ENCODE measurements around the gene ZCCHC7.

Gene ZCCHC7

GRCh38 chr9:37343724-37344123 is 223.3 kb downstream of the ZCCHC7 start:
- no peaks in the 10 kb centered on the region for H3K79me2 ChIP-seq (ENCODE audit: low read length)
- no peak overlapping the region for H3K4me3 ChIP-seq (ENCODE audit: low read length)
- H3K9me3 ChIP-seq (ENCODE audit: insufficient read depth, low read length): no peaks in the 10 kb centered on the region
- H3K36me3 ChIP-seq (replicated peaks; ENCODE audit: low read depth, low read length): peaks cover 3% of the 10 kb centered on the region
- H3K9ac ChIP-seq (ENCODE audit: low read length): no peak overlapping the region
- H3K27ac ChIP-seq (ENCODE audit: low read length): no peak overlapping the region
- H3K4me1 ChIP-seq (ENCODE audit: low read length): peaks cover 21% of the 10 kb centered on the region
- H4K20me1 ChIP-seq (ENCODE audit: insufficient read depth, low read length): no peaks in the 10 kb centered on the region
- H3K27me3 ChIP-seq (ENCODE audit: low read depth, low read length): no peaks in the 10 kb centered on the region
- TF ChIP-seq CTCF (IDR thresholded peaks at IDR 0.05; ENCODE audit: low read depth, low read length): no peak
- no peak for TF ChIP-seq EZH2phosphoT487 (IDR thresholded peaks at IDR 0.05; ENCODE audit: low read depth)
- no peak overlapping the region for H3K4me2 ChIP-seq (ENCODE audit: low read length)
- H2AFZ ChIP-seq (ENCODE audit: low read depth, low read length): no peak overlapping the region

GRCh38 chr9:37345038-37345437 is 224.7 kb downstream of the ZCCHC7 start:
- no peak overlapping the region for H3K4me2 ChIP-seq (ENCODE audit: low read length)
- no peak overlapping the region for H3K4me3 ChIP-seq (ENCODE audit: low read length)
- no peaks in the 10 kb centered on the region for H4K20me1 ChIP-seq (ENCODE audit: insufficient read depth, low read length)
- peaks cover 21% of the 10 kb centered on the region for H3K4me1 ChIP-seq (ENCODE audit: low read length)
- H3K36me3 ChIP-seq (replicated peaks; ENCODE audit: low read depth, low read length): peaks cover 4% of the 10 kb centered on the region
- H3K27ac ChIP-seq (ENCODE audit: low read length): no peak overlapping the region
- TF ChIP-seq CTCF (IDR thresholded peaks at IDR 0.05; ENCODE audit: low read depth, low read length): no peak
- no peak for TF ChIP-seq EZH2phosphoT487 (IDR thresholded peaks at IDR 0.05; ENCODE audit: low read depth)
- H3K9me3 ChIP-seq (ENCODE audit: insufficient read depth, low read length): no peaks in the 10 kb centered on the region
- no peaks in the 10 kb centered on the region for H3K79me2 ChIP-seq (ENCODE audit: low read length)
- no peak overlapping the region for H3K9ac ChIP-seq (ENCODE audit: low read length)
- no peak overlapping the region for H2AFZ ChIP-seq (ENCODE audit: low read depth, low read length)
- H3K27me3 ChIP-seq (ENCODE audit: low read depth, low read length): no peaks in the 10 kb centered on the region

- Histone ChIP-seq H3K36me3 (replicated peaks; ENCODE audit: low read depth, low read length) (peaks cover 14% of the 10 kb centered on the region), H3K27ac (ENCODE audit: low read length) (no peak overlapping the region), H3K9me3 (ENCODE audit: insufficient read depth, low read length) (no peaks in the 10 kb centered on the region), H4K20me1 (ENCODE audit: insufficient read depth, low read length) (no peaks in the 10 kb centered on the region), H3K79me2 (ENCODE audit: low read length) (no peaks in the 10 kb centered on the region), H3K9ac (ENCODE audit: low read length) (no peak overlapping the region), H3K4me1 (ENCODE audit: low read length) (no peaks in the 10 kb centered on the region; the same call in 1 of the 2 replicates), H3K4me2 (ENCODE audit: low read length) (no peak overlapping the region), H3K4me3 (ENCODE audit: low read length) (no peak overlapping the region), H3K27me3 (ENCODE audit: low read depth, low read length) (no peaks in the 10 kb centered on the region), H2AFZ (ENCODE audit: low read depth, low read length) (no peak overlapping the region)
- TF ChIP-seq CTCF (IDR thresholded peaks at IDR 0.05; ENCODE audit: low read depth, low read length) (no peak), EZH2phosphoT487 (IDR thresholded peaks at IDR 0.05; ENCODE audit: low read depth) (no peak)
These were observed 228.5 kb downstream of the ZCCHC7 start for GRCh38 chr9:37348917-37349316.

- Histone ChIP-seq H4K20me1 (ENCODE audit: insufficient read depth, low read length) (no peaks in the 10 kb centered on the region), H3K79me2 (ENCODE audit: low read length) (no peaks in the 10 kb centered on the region), H3K36me3 (replicated peaks; ENCODE audit: low read depth, low read length) (peaks cover 14% of the 10 kb centered on the region), H3K27ac (ENCODE audit: low read length) (no peak overlapping the region), H3K9me3 (ENCODE audit: insufficient read depth, low read length) (no peaks in the 10 kb centered on the region), H2AFZ (ENCODE audit: low read depth, low read length) (no peak overlapping the region), H3K9ac (ENCODE audit: low read length) (no peak overlapping the region), H3K4me2 (ENCODE audit: low read length) (no peak overlapping the region), H3K4me1 (ENCODE audit: low read length) (no peaks in the 10 kb centered on the region; the same call in 1 of the 2 replicates), H3K4me3 (ENCODE audit: low read length) (no peak overlapping the region), H3K27me3 (ENCODE audit: low read depth, low read length) (no peaks in the 10 kb centered on the region)
- TF ChIP-seq CTCF (IDR thresholded peaks at IDR 0.05; ENCODE audit: low read depth, low read length) (no peak), EZH2phosphoT487 (IDR thresholded peaks at IDR 0.05; ENCODE audit: low read depth) (no peak)
These were observed 230.3 kb downstream of the ZCCHC7 start for GRCh38 chr9:37350486-37351190.

Data from OCI-LY3 (cell line).